Astrocyte of the spinal cord (primary cell): Measurements from ENCODE around the gene CDON.

Experiments used
- DNase-seq: peaks from one replicate; pipeline ENCODE4 v3.0.0; 2011; ENCODE audit warnings: low read depth, low spot score
- H3K4me3 ChIP-seq: 2 replicates; pipeline ENCODE4 v1.5.1; 2011; ENCODE audit warnings: low read depth, mild to moderate bottlenecking, low read length, moderate library complexity
- in situ Hi-C: cut with HindIII; loops from 2 replicates; pipeline ENCODE4 v1.10.0; 2017; ENCODE audit warnings: low sequenced_read_pairs
- TF ChIP-seq, protein P1 (sequence below): IDR thresholded peaks from 2 replicates; pipeline ENCODE4 v1.5.1; 2012; ENCODE audit warnings: low read depth, mild to moderate bottlenecking, low read length, inconsistent platforms

The CDON gene

DNA sequence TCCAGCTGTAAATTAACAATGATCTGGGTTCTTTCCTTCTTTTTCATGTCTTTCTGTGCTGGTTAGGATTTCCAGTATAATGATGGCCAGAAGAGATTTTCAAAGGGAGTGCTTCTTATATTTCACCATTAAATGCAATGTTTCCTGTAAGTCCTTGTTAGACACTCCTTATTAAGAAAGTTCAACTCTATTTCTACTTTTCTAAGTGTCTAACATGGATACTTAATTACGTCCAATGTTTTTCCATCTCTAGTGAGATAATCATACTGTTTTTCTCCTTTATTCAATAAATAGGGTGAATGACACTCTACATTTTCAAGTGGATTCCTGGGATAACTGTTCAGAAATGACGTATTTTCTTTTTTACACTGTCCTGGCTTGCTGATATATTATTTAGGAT, 49.8 kb downstream of the CDON start:
- DNase-seq, result no peak
- TF ChIP-seq, protein P1, sequence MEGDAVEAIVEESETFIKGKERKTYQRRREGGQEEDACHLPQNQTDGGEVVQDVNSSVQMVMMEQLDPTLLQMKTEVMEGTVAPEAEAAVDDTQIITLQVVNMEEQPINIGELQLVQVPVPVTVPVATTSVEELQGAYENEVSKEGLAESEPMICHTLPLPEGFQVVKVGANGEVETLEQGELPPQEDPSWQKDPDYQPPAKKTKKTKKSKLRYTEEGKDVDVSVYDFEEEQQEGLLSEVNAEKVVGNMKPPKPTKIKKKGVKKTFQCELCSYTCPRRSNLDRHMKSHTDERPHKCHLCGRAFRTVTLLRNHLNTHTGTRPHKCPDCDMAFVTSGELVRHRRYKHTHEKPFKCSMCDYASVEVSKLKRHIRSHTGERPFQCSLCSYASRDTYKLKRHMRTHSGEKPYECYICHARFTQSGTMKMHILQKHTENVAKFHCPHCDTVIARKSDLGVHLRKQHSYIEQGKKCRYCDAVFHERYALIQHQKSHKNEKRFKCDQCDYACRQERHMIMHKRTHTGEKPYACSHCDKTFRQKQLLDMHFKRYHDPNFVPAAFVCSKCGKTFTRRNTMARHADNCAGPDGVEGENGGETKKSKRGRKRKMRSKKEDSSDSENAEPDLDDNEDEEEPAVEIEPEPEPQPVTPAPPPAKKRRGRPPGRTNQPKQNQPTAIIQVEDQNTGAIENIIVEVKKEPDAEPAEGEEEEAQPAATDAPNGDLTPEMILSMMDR, result no peak
- in situ Hi-C loops, result no loop called here
- H3K4me3 ChIP-seq, result no peak overlapping the region

DNA sequence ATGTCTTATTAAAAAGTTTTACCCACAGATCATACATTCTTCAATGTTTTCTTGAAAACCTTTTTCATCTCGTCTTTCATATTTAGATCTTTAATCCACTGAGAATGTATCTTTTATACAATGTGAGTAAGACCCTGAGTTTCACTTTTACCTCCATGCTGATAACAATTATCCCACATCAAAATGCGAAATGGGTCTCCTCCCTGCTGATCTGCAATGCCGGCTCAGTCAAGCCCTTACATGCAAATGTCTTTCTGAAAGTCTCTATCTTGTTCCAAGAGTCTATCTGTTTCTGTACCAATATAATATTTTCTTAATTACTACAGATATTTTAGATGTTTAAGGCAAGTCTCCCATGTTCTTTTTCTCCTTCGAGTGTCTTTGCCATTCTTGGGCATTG, 50.9 kb downstream of the CDON start:
- H3K4me3 ChIP-seq, result no peak overlapping the region
- in situ Hi-C loops, result no loop called here
- TF ChIP-seq, protein P1, result no peak
- DNase-seq, result no peak

DNA sequence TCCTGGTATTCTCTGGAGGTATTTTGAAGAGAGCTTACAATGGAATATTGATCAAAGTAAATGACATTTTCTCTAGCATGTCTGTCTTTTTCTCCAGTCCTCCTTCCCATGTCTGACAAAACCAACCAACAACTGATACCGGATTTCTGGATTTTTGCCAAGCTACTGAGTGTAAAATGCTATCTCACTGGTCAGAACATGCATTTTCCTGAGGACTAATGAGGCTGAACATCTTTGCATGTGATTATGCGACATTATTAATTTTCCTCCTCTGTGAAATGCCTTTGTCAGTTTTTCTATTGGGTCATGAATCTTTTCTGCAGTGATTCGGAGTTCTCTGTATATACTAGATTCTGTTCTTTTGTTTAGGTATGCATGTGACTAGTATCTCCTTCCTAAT, 51.4 kb downstream of the CDON start:
- TF ChIP-seq, protein P1, result no peak
- no peak for DNase-seq
- in situ Hi-C loops, result no loop called here
- H3K4me3 ChIP-seq, result no peak overlapping the region

DNA sequence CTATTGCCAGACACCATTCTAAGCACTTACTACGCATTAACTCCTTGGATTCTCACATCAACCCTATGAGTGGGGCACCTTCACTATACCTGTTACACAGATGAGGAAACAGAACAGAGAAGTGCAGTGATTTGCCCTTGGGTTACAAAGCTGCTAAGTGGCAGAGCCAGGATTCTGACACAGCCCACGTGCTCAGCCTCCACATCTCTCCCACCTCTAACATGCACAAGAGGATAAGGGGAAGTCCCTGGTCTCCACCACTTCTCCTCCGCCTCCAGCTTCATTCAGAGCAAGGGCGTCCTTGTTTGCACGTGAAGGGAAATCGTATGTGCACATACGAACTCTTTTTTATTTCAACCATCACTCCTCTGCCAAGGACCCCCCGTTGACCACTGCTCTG, 53.7 kb downstream of the CDON start:
- in situ Hi-C loops, result no loop called here
- TF ChIP-seq, protein P1, result no peak

DNA sequence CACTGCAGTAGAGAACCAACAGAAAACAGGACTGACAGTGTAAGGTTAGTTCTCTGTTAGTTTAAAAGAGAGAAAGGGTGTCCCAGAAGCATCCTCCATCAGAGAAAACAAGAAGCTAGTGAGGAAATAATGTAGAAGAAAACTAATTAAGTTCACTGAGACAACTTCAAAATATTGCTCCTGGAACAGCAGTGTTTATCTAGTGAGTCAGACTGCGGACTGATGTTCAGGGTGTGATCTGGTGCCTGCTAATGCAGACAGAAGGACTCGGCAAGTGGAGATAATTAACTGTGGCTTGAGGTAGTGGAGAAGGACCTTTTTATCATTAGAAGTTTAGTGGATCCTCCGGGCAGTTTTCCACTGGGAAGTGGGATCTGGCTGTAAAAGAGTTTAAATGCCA, 55.4 kb downstream of the CDON start:
- in situ Hi-C loops, result no loop called here
- no peak overlapping the region for H3K4me3 ChIP-seq
- TF ChIP-seq, protein P1, result no peak
- peak; percentile 43 for DNase-seq

More for the DNA sequence above, 53.7 kb downstream of the CDON start:
- DNase-seq, result no peak
- H3K4me3 ChIP-seq, result no peak overlapping the region

DNA sequence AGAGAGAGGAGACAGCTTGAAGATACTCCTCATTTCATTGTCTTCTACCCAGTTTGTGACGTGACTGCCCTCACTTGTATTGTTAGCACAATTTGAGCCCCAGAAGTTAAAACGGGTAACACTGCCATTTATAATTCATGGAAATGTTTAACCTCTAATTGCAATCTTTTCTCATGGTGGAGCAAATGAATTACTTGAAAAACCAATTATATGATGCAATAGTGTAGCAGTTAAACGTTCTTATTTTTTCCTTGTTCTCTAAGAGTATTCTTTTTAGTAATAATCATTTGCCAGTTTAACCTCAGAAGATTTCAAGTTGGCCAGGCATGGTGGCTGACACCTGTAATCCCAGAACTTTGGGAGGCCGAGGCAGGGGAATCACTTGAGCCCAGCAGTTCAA, 56.6 kb downstream of the CDON start:
- no peak for DNase-seq
- in situ Hi-C loops, result no loop called here

More for the DNA sequence above, 56.6 kb downstream of the CDON start:
- no peak overlapping the region for H3K4me3 ChIP-seq
- TF ChIP-seq, protein P1, result no peak
